GM11168 (cell line): ENCODE results near the gene CHMP4A.
"Not testable (repeated sequence)": the region's sequence is repeated elsewhere in the genome, so short reads cannot be mapped to it uniquely, and the experiment has no call there.

ENCODE experiments used
- in situ Hi-C: fragments of 300-500 bp; cut with MboI; formaldehyde crosslinking; loops from one replicate; pipeline ENCODE4 v1.12.0; 2022; ENCODE audit warnings: low sequenced_read_pairs; ENCODE audit not compliant: unreplicated experiment

CHMP4A gene

GRCh38 chr14:24231263-24232120, 18.2 kb upstream of the CHMP4A start:
- in situ Hi-C loops, result no loop called here

GRCh38 chr14:24228902-24229301, 15.6 kb upstream of the CHMP4A start:
- in situ Hi-C loops, result no loop called here

DNA sequence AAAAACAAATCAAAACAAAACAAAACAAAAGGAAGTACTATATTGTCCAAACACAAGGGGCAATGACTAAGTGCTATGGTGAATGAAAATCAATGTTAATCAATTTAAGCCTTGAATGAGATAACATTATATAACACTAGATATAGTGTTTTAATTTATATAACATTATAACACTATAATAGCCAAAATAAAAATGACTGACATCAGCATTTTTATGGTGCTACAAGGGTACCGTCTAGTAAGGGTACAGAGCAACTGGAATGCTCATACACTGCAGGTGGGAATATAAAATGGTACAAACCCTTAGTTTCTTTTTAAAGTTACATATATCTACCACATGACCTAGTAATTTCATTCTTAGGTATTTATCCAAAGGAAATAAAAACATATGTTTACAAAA, 13.2 kb upstream of the CHMP4A start:
- in situ Hi-C loops, result no loop called here

- in situ Hi-C loops, result no loop called here
These were observed 11.4 kb upstream of the CHMP4A start for GRCh38 chr14:24224618-24225071.

DNA sequence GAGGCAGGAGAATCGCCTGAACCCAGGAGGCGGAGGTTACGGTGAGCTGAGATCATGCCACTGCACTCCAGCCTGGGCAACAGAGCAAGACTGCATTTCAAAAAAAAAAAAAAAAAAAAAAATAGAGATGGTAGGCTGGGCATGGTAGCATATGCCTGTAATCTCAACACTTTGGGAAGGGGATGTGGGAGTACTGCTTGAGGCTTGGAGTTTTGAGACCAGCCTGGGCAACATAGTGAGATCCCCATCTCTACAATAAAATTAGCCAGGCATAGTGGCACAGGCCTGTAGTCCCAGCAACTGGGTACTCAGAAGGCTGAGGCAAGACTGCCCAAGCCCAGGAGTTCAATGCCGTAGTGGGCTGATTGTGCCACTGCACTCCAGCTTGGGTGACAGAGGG, 9.7 kb upstream of the CHMP4A start:
- in situ Hi-C loops, result not testable (repeated sequence)

DNA sequence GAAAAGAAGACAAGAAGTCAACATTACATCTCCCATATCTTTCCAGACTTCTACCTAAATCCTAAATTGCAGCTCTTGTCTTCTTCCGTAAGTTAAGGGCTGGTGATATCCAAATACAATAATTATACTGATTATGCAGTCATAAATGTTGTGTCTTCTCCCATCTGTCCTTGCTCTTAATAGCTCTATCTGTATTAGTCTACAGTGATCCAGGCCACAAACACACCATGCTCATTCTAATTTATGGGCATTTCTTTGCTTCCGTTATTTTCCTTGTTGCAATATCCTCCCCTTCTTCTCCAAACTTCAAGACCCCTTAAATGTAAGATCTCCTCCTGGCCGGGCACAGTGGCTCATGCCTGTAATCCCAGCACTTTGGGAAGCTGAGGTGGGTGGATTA, 6.2 kb upstream of the CHMP4A start:
- in situ Hi-C loops, result no loop called here

- in situ Hi-C loops, result no loop called here
These were observed 5.8 kb upstream of the CHMP4A start for GRCh38 chr14:24219080-24219479.

GRCh38 chr14:24216876-24217275, 3.6 kb upstream of the CHMP4A start:
- in situ Hi-C loops, result not testable (repeated sequence)

DNA sequence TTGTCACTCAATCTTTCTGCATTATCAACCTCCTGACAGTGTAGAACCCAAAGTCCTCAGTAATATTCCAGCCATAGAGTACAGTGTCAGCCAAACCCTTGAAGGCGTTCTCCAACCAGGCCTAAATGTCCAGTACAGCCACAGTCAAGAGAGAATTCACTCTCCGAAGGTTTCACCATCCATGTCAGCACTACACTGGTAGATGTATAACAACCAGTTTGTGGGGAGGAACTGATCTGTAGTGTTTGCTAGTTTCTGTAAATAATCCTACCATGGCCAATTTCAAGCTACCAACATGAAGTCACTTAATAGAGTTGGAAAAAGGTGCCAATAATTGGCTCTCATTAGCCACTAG, 3.0 kb upstream of the CHMP4A start:
- in situ Hi-C loops, result no loop called here

GRCh38 chr14:24215495-24216344, 2.4 kb upstream of the CHMP4A start, which contains the start of gene MDP1:
TSS of gene MDP1 (minus strand) at chr14:24216066. CDS start at chr14:24215955, 111 bp downstream.
- in situ Hi-C loops, result no loop called here

- in situ Hi-C loops, result no loop called here
These were observed 776 bp upstream of the CHMP4A start for GRCh38 chr14:24213866-24214662.

DNA sequence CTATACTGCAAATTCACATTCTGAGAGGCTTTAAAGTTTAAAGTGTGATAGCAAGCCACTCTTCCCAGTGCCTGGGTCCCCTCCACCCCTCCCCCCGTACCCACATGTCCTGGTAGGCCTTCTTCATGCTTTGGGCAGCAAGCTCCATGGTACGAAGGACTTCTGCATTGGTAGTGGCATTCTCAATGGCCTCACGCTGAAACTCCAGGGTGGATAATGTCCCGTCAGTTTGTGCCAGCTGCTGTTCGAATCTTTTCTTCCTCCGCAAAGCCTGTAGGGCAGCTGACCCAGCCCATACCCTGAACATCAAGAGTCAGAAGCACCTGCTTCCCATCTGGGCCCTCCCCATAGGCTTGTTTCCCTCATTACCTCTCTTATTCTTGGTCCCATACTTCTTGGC, 2.0 kb downstream of the CHMP4A start:
- in situ Hi-C loops, result no loop called here

DNA sequence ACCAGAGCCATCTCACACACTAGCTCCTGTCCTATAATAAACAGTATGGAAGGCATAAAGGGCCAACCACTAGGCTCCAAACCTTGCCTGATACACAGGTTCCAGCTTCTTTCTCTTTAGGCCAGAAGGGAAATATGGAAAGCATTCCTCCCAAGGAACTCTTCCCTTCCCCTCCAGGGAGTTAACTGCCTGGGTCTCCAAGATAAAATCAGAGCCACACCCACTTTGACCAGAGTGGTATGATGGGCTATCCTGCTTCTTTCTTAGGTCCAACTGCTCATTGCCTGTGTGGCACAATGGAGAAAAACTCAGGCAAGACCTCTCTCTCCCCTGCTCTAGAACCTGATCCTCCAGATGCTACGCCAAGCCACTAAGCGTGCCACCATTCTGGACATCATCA, 5.7 kb downstream of the CHMP4A start:
- in situ Hi-C loops, result no loop called here

GRCh38 chr14:24207104-24207551, 6.2 kb downstream of the CHMP4A start:
- in situ Hi-C loops, result no loop called here

DNA sequence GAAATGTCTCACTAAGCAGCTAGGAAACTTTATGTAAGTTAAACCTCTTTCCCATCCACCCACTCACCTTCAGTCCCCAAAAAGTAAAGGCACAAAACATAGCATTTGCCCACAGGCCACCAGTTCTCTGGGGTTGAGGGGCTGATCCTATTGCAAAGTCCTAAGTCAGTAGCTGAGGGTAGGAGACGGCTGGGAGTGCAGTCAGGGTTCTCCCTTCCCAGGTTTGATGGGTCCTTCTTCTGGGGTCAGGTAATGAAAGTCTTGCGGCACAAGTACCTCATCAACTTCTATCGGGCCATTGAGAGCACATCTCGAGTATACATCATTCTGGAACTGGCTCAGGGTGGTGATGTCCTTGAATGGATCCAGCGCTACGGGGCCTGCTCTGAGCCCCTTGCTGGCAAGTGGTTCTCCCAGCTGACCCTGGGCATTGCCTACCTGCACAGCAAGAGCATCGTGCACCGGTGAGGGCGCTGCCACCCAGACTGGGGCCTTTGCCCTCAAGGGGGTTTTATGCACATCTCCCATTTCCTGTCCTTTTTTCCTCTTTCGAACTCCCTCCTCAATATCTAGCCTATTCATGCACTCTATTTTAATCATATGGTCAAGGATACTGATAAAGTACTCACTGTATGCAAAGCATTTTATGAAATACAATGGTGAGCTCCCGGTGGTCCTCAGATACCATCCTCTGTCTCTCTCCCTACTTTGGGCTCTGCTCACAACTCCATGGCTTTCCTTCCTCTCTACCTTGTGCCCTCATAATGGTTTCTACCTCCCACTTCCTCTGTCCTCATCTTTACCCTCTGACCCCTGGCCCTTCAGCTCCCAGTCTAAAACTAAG, 6.8 kb downstream of the CHMP4A start:
- in situ Hi-C loops, result no loop called here

GRCh38 chr14:24204163-24205146, 8.8 kb downstream of the CHMP4A start:
- in situ Hi-C loops, result no loop called here

- in situ Hi-C loops, result not testable (repeated sequence)
These were observed 9.9 kb downstream of the CHMP4A start for GRCh38 chr14:24203249-24203886.

GRCh38 chr14:24202538-24202937, 10.8 kb downstream of the CHMP4A start:
- in situ Hi-C loops, result not testable (repeated sequence)
